Hematopoietic multipotent progenitor cell treated with erythropoietin and hydrocortisone succinate and interleukin-3 and kit ligand, for 8 days (in vitro differentiated cells): Measurements from ENCODE around the gene SND1.
"Not testable (repeated sequence)": the region's sequence is repeated elsewhere in the genome, so short reads cannot be mapped to it uniquely, and the experiment has no call there.

ENCODE experiments used
- DNase-seq: peaks from one replicate; pipeline ENCODE4 v3.0.0-alpha.2; 2015

SND1 gene

GRCh38 chr7:127895814-127896280, 243.9 kb downstream of the SND1 start:
- DNase-seq = peak; percentile 62

DNA sequence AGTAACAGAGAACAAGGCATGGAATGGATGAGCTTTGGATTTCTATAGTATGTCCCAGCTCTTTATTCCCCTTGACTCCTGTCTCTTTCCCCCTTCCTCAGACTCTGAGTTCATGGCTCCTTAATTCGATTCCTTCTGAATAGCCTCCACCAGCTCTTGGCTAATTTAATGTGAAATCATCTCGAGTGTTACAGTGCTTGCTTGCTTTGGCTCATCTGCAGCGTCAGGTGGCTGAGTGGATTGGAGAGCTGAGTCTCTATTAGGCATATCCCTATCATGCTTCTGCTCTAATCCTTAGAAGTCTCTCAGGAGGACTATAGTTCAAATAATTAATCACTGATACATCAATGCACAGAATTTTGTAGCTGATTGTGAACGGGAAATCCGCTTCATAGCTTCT, 244.7 kb downstream of the SND1 start:
- DNase-seq = no peak

GRCh38 chr7:127897704-127898454, 245.9 kb downstream of the SND1 start:
- DNase-seq = no peak

DNA sequence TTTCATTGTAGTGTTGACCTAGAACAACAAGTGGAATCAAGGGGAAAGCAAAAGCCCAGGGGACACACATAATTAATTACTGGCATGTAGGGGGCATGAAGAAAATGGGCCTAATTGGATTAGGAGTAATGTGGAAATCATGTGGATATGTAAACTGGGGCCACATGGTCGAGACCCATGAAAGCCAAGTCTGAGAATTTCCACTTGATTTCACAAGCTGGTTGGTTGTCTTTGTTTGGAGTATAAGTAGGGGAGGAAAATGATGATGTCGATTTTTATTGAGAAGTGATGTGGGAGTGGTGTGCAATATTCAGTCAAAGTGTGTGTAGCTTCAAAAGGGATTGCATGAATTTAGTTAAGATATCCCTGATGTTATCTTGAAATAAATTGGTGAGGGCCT, 247.4 kb downstream of the SND1 start:
- DNase-seq = no peak

- DNase-seq = no peak
Measured at GRCh38 chr7:127900141-127900540, 248.1 kb downstream of the SND1 start.

GRCh38 chr7:127900732-127901685, 249.0 kb downstream of the SND1 start:
- no peak for DNase-seq

DNA sequence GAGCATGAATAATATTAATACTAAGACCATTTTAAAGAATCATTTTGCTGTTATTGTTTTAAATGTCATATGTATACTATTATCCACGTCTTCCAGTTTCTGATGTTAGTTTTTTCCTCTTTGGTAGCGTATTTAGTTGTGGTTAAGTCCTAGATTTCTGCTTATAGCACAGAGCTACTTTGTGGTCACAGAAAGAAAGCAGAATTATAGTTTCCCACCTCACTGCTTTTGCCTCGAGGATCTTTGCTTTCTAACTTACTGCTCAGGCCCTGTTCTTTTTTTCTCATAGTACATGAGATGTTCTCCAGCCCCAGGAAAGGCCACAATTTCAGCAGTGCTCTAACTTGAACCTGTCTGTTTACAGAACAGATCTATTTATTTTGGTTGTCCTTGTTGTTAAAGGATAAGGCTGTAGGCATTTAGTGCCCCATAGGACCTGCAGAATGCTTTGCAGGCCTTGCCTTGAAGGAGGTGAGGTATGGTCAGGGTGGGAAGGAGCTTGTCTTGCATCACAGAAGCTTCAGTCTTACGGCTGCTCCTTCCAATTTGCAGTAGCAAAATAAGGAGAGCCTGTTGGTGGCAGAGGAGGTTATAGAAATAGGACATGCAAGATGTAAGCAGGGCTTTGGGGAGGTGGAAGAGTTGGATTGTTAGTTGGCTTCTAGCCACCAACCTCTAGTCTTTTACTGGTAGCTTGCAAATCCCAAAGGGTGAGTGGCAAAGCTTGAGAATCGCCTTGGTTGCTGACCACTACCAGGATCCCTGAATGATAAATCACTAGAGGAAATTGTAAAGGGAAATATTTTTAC, 250.1 kb downstream of the SND1 start:
- DNase-seq = no peak

DNA sequence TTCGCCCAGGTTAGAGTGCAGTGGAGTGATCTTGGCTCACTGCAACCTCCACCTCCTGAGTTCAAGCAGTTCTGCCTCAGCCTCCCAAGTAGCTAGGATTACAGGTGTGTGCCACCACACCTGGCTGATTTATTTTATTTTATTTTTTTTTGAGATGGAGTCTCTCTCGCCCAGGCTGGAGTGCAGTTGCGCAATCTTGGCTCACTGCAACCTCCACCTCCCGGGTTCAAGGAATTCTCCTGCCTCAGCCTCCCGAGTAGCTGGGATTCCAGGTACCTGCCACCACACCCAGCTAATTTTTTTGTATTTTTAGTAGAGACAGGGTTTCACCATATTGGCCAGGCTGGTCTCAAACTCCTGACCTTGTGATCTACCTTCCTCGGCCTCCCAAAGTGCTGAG, 250.8 kb downstream of the SND1 start:
- DNase-seq = not testable (repeated sequence)

GRCh38 chr7:127903892-127904669, 252.1 kb downstream of the SND1 start:
- no peak for DNase-seq

GRCh38 chr7:127904670-127904985, 252.6 kb downstream of the SND1 start:
- DNase-seq = no peak

- no peak for DNase-seq
Measured at GRCh38 chr7:127905021-127905420, 253.0 kb downstream of the SND1 start.

DNA sequence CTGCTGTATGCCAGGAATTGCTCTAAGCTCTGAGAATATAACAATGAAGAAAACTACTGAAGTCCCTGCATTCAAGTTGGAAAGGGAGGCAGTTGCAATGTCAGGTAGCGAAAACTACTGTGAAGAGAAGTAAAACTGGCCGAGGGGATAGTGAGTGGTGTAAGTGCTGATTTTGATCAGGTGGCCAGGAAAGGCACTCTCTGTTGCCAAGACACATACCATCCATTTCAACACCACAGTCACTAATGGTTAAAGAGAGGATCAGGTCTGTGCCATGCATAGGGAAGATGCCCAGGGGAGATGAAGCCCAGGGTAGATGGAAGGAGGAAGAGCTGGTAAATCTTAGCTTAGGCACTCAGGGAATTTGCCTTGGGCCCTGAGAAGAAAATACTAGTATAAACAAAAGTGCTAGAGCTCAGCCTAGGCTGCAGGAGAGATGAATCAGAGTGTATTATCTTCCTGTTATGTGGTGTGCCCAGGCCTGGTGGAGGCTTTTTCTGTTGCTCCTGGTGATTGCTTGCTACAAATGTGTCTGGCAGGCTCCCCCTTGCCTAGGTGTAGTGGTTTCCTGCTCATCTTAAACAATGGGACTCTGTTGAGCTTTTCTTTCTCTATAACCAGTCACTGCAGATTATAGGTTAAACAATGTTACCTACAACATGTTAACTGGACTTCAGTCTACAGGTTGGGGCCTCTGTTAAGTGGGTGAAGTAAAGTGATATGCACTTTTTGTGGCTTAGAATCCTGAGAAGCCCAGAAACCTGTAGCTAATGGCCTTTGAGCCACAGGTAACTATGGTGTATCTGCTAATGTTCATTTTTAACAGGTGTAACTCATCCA, 253.7 kb downstream of the SND1 start:
- DNase-seq = no peak

- DNase-seq = no peak
Measured at GRCh38 chr7:127907110-127908040, 255.4 kb downstream of the SND1 start.

DNA sequence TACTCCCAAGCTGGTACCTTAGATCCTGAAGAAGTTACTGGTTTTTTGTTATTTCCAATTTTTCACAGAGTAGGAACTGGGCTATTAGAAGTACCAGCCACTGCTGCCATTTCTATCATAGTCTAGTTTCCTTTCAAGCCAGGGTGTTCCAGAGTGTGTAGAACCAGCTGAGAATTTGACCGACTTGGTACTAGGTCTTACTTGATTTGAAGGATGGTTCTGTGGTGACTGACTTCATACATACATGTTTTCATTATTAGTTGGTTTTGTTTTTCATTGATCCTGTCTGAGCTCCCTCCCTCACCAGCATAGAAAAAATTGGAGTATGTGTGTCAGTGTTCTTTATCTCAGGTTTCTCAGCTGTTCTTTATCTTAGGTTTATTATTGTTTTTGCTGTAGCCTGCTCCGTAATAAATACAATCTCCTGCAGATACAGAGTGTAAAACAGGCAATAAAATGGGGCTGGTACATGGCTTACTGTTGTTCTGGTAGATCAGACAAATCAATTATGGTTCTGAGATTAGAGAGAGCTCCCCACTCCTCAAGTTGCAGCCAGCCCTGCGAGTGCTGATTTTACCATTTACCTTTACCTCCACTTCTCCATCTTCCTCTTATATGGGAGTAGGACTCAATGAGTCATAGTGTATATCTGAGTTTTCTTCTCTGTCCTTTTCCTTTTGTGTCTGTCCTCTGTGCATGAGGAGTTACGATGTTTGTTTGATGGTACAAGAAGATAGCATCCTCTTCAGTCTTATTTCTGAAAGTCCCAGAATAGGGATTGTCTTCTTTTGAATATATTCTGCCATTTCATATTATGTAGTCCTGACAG, 256.6 kb downstream of the SND1 start:
- DNase-seq = no peak

- DNase-seq = no peak
Measured at GRCh38 chr7:127909424-127910152, 257.6 kb downstream of the SND1 start.

DNA sequence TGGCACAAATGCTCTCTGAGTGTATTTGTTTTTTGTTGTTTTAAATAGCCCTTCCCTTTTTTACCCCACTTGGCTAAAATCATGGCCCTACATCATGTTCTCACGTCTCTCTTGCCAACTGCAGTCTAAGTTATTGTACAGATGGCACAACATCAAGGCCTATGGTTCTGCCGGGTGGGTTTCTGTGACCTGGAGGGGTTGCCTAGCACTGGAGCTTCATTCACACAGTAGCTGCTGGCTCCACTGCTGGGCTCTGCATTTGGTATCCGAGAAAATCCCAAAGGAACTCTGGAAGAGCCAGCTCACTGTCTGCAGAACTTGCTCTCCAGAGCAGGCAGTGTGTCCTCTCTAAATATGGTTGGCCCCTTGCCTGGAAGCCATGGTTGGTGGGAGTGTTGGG, 258.7 kb downstream of the SND1 start:
- DNase-seq = no peak

DNA sequence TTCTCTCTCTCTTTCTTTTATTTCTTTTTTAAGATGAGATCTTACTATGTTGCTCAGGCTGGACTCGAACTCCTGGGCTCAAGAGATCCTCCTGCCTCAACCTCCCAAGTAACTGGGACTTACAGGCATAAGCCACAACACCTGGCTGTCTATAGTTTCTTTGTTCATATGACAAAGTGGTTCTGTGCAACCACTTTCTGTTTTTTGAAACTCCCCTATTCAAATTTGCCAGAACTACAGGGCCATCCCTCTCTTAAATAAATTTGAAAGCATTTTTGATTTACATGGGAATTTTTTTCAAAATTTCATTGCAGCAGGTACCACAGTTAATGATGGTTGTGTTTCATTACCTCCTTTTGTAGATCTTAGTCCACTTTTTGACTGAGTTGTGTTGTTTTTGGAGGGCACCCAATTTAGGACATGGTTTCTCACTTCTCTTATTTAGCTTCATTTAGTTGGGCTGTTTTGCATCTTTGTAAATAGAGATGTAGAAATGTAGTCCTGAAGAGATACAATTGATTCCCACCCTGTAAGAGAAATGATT, 260.0 kb downstream of the SND1 start:
- DNase-seq = no peak

DNA sequence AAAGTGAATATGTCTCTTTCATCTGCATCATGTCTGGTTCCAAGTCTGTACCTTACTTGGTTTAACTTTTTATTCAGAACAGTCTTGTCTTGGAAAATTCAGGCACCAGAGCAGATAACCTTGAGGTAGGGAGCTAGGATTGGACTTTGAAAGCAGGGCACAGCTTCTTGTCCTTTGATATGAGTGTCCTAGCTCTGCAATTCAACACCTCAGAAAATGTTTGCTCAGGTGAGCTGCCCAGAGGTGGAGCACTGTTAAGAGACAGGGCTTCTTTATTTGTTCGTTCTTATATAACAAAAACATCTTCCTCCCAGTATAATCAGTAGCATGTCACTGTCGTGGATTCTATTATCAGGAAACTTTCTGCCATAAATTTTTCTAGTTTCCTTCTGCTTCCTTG, 260.9 kb downstream of the SND1 start:
- no peak for DNase-seq
